Measurements from ENCODE around the gene TDRKH.
"Not testable (repeated sequence)": the region's sequence is repeated elsewhere in the genome, so short reads cannot be mapped to it uniquely, and the experiment has no call there.

TDRKH gene

DNA sequence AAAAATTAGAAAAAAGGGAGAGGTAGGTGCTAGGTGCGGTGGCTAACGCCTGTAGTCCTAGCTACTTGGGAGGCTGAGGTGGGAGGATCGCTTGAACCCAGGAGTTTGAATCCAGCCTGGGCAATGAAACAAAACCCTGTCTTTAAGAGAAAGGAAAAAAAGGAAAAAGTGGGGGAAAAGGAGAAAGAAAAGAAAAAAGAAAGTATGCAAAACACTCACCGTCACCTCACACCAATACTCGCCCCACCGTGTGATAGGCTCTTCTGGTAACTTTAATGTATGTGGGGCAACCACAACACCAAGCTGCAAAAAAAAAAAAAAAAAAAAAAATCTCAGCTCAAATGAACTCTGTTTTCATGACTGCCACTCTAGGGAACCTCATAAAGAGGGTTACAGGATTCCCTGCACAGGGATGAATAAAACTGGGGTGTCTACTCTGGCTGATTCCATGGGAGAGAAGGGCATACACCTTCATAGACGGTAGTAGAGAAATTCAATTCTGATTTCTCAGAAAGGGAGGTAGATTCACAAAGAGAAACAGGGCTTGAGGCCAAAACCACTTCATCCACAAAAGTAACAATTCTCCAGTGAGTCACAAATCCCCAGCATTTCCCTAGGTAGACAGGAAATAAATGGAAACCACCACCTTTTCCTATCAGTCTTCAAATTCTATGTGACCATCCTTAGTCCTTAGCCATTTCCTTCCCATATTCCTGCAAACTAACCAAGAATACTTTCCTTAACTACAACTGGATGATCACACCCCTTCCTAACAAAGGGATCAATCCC, 29.5 kb downstream of the TDRKH start:
- DNase-seq: no peak

DNA sequence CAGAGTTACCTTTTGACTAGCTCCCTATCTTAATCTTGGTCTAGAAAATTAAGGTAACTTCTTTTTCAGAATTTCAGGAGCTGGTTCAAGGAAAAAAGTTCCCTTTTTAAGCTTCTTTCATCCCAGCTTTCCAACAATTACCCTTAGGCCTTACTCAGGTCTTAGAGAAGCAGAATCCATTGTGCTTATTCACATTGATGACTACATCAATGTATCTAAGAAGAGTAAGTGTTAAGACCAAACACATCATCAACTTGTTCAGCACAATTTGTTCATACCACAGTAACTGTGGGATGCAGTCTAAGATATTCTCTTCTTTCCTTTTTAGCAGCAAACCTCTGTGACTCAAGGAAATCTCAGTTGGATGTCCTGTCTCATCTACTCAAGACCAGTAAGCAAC, 31.1 kb downstream of the TDRKH start:
- no peak for DNase-seq

GRCh38 chr1:151756291-151756690, 34.0 kb downstream of the TDRKH start:
- DNase-seq: no peak

DNA sequence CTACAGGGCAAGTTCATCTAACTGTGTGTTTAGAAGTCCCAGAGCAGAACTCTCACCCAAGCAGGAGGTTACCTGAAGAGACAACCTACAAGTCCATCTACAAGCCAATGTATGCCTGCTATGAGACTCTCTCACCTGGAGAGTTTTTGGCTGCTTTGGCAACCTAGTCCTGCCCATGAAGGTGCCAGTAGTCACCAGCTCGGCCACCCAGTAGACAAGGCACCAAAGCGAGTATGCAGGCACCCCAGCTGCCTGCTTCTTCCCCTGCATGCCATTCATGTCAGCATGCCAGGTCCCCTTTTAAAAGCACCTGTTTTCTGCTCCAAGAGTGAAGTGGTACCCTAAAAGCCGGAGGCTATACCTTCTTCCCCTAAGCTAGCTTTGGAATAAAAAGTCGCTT, 48.8 kb downstream of the TDRKH start:
- DNase-seq: no peak

DNA sequence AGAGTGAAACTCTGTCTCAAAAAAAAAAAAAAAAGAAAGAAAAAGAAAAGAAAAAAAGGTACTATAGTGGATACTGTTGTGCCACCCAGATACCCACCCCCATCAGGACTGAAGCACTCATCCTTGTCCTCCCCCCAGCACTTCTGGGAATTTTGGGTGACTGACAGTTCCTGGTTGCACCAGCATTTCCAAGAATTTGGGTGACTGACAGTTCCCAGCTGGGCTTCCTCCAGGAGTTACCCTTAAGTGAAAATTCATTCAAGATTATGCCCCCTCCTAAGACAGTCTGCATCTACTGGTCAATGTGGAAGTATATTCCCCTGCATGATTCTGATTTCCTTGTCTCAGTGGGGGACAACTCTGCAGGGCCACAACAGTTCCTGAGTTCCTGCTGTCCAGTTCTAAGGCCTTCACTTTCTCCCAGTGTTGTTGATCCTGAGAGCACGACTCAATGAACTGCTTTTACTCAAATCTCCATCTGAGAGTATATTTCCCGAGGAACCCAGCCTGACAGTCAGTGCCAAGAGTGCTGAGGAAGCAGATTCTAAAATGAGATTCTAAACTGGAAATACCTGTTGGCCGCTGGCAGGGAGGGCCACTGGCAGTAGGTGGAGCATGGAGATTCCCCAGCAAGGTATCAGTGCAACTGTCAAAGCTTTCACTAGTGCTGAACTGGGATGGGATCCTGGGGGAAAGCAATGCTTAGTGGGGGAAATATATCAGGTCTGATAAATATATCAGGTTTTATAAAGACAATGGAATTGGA, 50.5 kb downstream of the TDRKH start:
- no peak for DNase-seq

GRCh38 chr1:151737479-151737878, 52.8 kb downstream of the TDRKH start:
- no peak for DNase-seq

GRCh38 chr1:151737026-151737425, 53.3 kb downstream of the TDRKH start:
- no peak for DNase-seq

DNA sequence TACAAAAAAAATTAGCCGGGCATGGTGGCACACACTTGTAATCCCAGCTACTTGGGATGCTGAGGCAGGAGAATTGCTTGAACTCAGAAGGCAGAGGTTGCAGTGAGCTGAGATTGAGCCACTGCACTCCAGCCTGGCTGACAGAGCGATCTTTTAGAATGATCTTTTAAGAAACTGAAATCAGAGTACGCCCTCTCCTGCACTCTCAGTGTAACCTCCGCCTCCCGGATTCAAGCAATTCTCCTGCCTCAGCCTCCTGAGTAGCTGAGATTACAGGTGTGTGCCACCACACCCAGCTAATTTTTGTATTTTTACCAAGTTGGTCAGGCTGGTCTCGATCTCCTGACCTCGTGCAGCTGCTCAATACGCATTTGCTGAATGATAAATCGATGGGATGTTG, 56.3 kb downstream of the TDRKH start:
- DNase-seq: not testable (repeated sequence)

DNA sequence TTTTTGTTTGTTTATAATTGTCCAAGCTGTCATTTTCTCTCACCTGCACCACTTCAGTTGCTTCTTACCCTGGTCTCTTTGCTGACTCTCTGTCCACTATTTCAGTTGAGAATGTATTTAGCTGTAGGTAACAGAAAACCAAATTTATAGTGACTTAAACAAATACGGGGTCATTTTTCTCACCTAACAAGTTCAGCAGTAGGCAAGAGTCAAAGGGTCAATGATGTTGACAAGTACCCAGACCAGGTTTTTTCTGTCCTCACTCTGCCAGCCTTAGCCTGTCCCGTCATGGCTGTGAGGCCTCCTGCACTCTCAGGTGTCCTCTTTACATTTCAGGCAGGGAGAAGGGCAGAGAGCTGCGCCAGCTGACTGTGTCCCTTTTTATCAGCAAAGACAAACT, 57.2 kb downstream of the TDRKH start:
- DNase-seq: no peak

- DNase-seq: no peak
Measured at GRCh38 chr1:151729966-151730291, 60.4 kb downstream of the TDRKH start.

- no peak for DNase-seq
Measured at GRCh38 chr1:151729157-151729965, 60.9 kb downstream of the TDRKH start.

- no peak for DNase-seq
Measured at GRCh38 chr1:151728151-151729054, 61.9 kb downstream of the TDRKH start.

DNA sequence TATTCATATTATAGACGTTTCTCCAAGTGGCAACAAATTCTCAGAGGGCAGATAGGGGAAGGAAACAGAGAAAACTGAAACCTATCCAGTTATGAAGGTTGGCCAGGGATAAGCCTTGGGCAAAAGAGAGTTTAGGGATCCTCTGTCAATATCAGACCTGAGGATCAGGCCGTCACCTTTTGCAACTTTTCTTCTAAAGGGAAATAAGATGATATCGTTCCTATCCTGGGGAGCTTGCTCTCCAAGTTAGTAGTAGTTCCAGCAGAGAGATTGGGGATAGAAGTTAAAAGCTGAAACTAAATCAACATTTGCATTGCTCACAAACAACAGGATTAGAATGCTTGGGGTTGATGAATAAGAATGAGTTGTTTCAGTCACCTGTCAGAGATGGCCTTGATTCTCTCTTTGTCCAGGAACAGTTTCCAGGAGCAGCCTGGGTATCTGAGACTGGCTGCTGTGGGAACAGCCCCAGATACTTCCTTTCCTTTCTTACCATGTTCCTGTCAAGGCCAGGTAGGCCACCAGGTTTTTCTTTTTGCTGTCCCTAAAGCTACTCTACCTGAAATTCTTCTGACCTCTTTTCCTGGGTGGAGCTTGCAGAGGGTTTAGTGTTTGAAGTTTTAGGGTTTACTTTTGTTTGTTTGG, 66.5 kb downstream of the TDRKH start:
- no peak for DNase-seq
